ENCODE results near the gene PHLPP2.

DNA sequence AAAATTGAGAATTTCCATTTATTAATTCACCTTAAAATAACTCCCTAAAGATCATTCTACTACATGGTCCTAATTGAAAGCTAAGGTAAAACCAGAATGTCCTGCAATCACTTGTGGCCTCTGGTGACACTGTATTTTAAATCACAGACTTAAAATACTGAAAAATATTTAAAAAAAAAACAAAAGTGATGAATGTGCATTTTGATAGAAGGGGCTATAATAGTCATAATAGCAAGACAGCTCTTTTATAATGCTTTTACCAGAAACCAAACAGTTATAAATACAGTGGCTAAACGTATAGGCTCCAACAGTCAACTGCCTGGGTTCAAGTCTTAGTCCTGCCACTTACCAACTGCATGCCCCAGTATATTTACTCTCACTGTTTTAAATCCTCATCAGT is 21.2 kb downstream of the PHLPP2 start:
- TF ChIP-seq, protein P1, sequence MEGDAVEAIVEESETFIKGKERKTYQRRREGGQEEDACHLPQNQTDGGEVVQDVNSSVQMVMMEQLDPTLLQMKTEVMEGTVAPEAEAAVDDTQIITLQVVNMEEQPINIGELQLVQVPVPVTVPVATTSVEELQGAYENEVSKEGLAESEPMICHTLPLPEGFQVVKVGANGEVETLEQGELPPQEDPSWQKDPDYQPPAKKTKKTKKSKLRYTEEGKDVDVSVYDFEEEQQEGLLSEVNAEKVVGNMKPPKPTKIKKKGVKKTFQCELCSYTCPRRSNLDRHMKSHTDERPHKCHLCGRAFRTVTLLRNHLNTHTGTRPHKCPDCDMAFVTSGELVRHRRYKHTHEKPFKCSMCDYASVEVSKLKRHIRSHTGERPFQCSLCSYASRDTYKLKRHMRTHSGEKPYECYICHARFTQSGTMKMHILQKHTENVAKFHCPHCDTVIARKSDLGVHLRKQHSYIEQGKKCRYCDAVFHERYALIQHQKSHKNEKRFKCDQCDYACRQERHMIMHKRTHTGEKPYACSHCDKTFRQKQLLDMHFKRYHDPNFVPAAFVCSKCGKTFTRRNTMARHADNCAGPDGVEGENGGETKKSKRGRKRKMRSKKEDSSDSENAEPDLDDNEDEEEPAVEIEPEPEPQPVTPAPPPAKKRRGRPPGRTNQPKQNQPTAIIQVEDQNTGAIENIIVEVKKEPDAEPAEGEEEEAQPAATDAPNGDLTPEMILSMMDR (IDR thresholded peaks at IDR 0.05) = no peak
- TF ChIP-seq POLR2A (IDR thresholded peaks at IDR 0.05) (no peak), POLR2AphosphoS5 (IDR thresholded peaks at IDR 0.05) (no peak)

All from gastroesophageal sphincter (tissue), 3 donors.